ENCODE results near the gene CLIC4. TPM values are rescaled to one million over a fixed set of nuclear protein-coding genes. Genes with fewer than 3 reads are reported as not detected.
"Not testable (repeated sequence)": the region's sequence is repeated elsewhere in the genome, so short reads cannot be mapped to it uniquely, and the experiment has no call there.

Gene CLIC4
- polyA plus RNA-seq, 3 donors = 165 to 169 (median 168) TPM

GRCh38 chr1:24873148-24873547 is 127.9 kb downstream of the CLIC4 start:
- no peak for DNase-seq

GRCh38 chr1:24874056-24874455 is 128.8 kb downstream of the CLIC4 start:
- DNase-seq = no peak

- no peak for DNase-seq
These were observed 129.5 kb downstream of the CLIC4 start for GRCh38 chr1:24874611-24875234.

- no peak for DNase-seq
These were observed 130.0 kb downstream of the CLIC4 start for GRCh38 chr1:24875257-24875656.

- no peak for DNase-seq
These were observed 130.8 kb downstream of the CLIC4 start for GRCh38 chr1:24875991-24876506.

- no peak for DNase-seq
These were observed 132.8 kb downstream of the CLIC4 start for GRCh38 chr1:24878045-24878444.

GRCh38 chr1:24878775-24879742 is 133.8 kb downstream of the CLIC4 start:
- no peak for DNase-seq

- DNase-seq = no peak
These were observed 135.8 kb downstream of the CLIC4 start for GRCh38 chr1:24881034-24881433.

GRCh38 chr1:24884751-24885150 is 139.5 kb downstream of the CLIC4 start:
- no peak for DNase-seq

- no peak for DNase-seq
These were observed 141.0 kb downstream of the CLIC4 start for GRCh38 chr1:24886241-24886640.

GRCh38 chr1:24888061-24888970 is 143.1 kb downstream of the CLIC4 start:
- DNase-seq = no peak

- no peak for DNase-seq
These were observed 143.9 kb downstream of the CLIC4 start for GRCh38 chr1:24888971-24889676.

GRCh38 chr1:24890887-24891286 is 145.6 kb downstream of the CLIC4 start:
- no peak for DNase-seq

- DNase-seq = not testable (repeated sequence)
These were observed 146.1 kb downstream of the CLIC4 start for GRCh38 chr1:24891367-24891766.

GRCh38 chr1:24892188-24893153 is 147.2 kb downstream of the CLIC4 start:
- DNase-seq = no peak

GRCh38 chr1:24893431-24893830 is 148.2 kb downstream of the CLIC4 start:
- DNase-seq = no peak

Measured in renal pelvis (tissue), 4 donors.